ENCODE results near the gene NFIX. TPM values are rescaled to one million over a fixed set of nuclear protein-coding genes. Genes with fewer than 3 reads are reported as not detected.

The NFIX gene
- total and polyA plus RNA-seq, 9 of the 15 experiments (the other 6 are each of a cell fraction or from before 2014, with no cell fraction given): 0.28 to 26.8 (median 5.4) TPM

GRCh38 chr19:13102666-13103580 lies 107.6 kb downstream of the NFIX start, which contains the start of gene LYL1 (continued):
- TF ChIP-seq MGA (IDR thresholded peaks at IDR 0.05) (peak; percentile 41), POLR2H (tag; IDR thresholded peaks at IDR 0.05; ENCODE audit: low read depth) (peak; percentile 87), REST (IDR thresholded peaks at IDR 0.05; ENCODE audit: borderline replicate concordance) (peak; percentile 85), REST (CRISPR knock-in tag; IDR thresholded peaks at IDR 0.05; ENCODE audit: low read depth) (no peak; the same call in 1 of the 2 replicates), RNF2 (IDR thresholded peaks at IDR 0.05) (peak; percentile 95), KAT7 (CRISPR knock-in tag; IDR thresholded peaks at IDR 0.05; ENCODE audit: borderline replicate concordance) (no peak; the same call in 1 of the 2 replicates)
